IPS-18a (cell line): ENCODE results near the gene CD24.
"Not testable (repeated sequence)": the region's sequence is repeated elsewhere in the genome, so short reads cannot be mapped to it uniquely, and the experiment has no call there.

ENCODE experiments used
- H3K27ac ChIP-seq: one replicate; pipeline ENCODE4 v1.5.1; 2013; ENCODE audit warnings: low read length
- H3K27me3 ChIP-seq: one replicate; pipeline ENCODE4 v1.6.1; 2013; ENCODE audit warnings: mild to moderate bottlenecking, low read length; ENCODE audit not compliant: control insufficient read depth, insufficient read depth
- H3K36me3 ChIP-seq: one replicate; pipeline ENCODE4 v1.6.1; 2013; ENCODE audit warnings: low read depth, low read length; ENCODE audit not compliant: control insufficient read depth
- H3K4me1 ChIP-seq: one replicate; pipeline ENCODE4 v1.6.1; 2013; ENCODE audit warnings: low read depth, low read length; ENCODE audit not compliant: control insufficient read depth
- H3K4me3 ChIP-seq: one replicate; pipeline ENCODE4 v1.5.1; 2013; ENCODE audit warnings: low read length
- H3K9ac ChIP-seq: one replicate; pipeline ENCODE4 v1.6.1; 2013; ENCODE audit warnings: mild to moderate bottlenecking, low read length, moderate library complexity
- H3K9me3 ChIP-seq: one replicate; pipeline ENCODE4 v1.6.1; 2013; ENCODE audit warnings: low read depth, low read length; ENCODE audit not compliant: control insufficient read depth

The CD24 gene

GRCh38 chr6:106980926-106981325 is 6.4 kb upstream of the CD24 start:
- no peaks in the 10 kb centered on the region for H3K9me3 ChIP-seq
- no peak overlapping the region for H3K4me3 ChIP-seq
- H3K36me3 ChIP-seq = no peaks in the 10 kb centered on the region
- H3K27me3 ChIP-seq = no peaks in the 10 kb centered on the region
- H3K4me1 ChIP-seq = peaks cover 20% of the 10 kb centered on the region
- H3K27ac ChIP-seq = no peak overlapping the region
- H3K9ac ChIP-seq = no peak overlapping the region

GRCh38 chr6:106979435-106979884 is 4.9 kb upstream of the CD24 start:
- Histone ChIP-seq H3K4me1 (peaks cover 20% of the 10 kb centered on the region), H3K36me3 (no peaks in the 10 kb centered on the region), H3K27ac (peak overlapping the region; percentile 6), H3K9ac (no peak overlapping the region), H3K27me3 (no peaks in the 10 kb centered on the region), H3K4me3 (no peak overlapping the region), H3K9me3 (no peaks in the 10 kb centered on the region)

- Histone ChIP-seq H3K9me3 (no peaks in the 10 kb centered on the region), H3K27me3 (no peaks in the 10 kb centered on the region), H3K27ac (no peak overlapping the region), H3K36me3 (peaks cover 16% of the 10 kb centered on the region), H3K4me1 (peaks cover 20% of the 10 kb centered on the region), H3K4me3 (no peak overlapping the region), H3K9ac (no peak overlapping the region)
These were observed 2.7 kb upstream of the CD24 start for GRCh38 chr6:106977246-106977645.

- H3K27me3 ChIP-seq = no peaks in the 10 kb centered on the region
- peaks cover 24% of the 10 kb centered on the region for H3K36me3 ChIP-seq
- H3K4me1 ChIP-seq = peaks cover 20% of the 10 kb centered on the region
- peak overlapping the region; percentile 62 for H3K4me3 ChIP-seq
- H3K27ac ChIP-seq = peak overlapping the region; percentile 50
- peak overlapping the region; percentile 98 for H3K9ac ChIP-seq
- H3K9me3 ChIP-seq = no peaks in the 10 kb centered on the region
These were observed 1.7 kb upstream of the CD24 start for GRCh38 chr6:106976270-106976669.

- peaks cover 20% of the 10 kb centered on the region for H3K4me1 ChIP-seq
- peak overlapping the region; percentile 98 for H3K9ac ChIP-seq
- no peaks in the 10 kb centered on the region for H3K9me3 ChIP-seq
- no peaks in the 10 kb centered on the region for H3K27me3 ChIP-seq
- H3K36me3 ChIP-seq = peaks cover 28% of the 10 kb centered on the region
- peak overlapping the region; percentile 62 for H3K4me3 ChIP-seq
- peak overlapping the region; percentile 50 for H3K27ac ChIP-seq
These were observed 1.2 kb upstream of the CD24 start for GRCh38 chr6:106975738-106976064.

- H3K27ac ChIP-seq = peak overlapping the region; percentile 62
- peaks cover 17% of the 10 kb centered on the region for H3K4me1 ChIP-seq
- H3K27me3 ChIP-seq = no peaks in the 10 kb centered on the region
- no peaks in the 10 kb centered on the region for H3K9me3 ChIP-seq
- peak overlapping the region; percentile 98 for H3K9ac ChIP-seq
- peak overlapping the region; percentile 62 for H3K4me3 ChIP-seq
- H3K36me3 ChIP-seq = peaks cover 28% of the 10 kb centered on the region
These were observed 639 bp upstream of the CD24 start for GRCh38 chr6:106974999-106975737.

GRCh38 chr6:106973836-106974335 is 643 bp downstream of the CD24 start:
- peak overlapping the region; percentile 100 for H3K9ac ChIP-seq
- H3K4me3 ChIP-seq = peak overlapping the region; percentile 77
- peak overlapping the region; percentile 98 for H3K27ac ChIP-seq
- H3K36me3 ChIP-seq = peaks cover 30% of the 10 kb centered on the region
- peaks cover 7% of the 10 kb centered on the region for H3K4me1 ChIP-seq
- H3K27me3 ChIP-seq = no peaks in the 10 kb centered on the region
- H3K9me3 ChIP-seq = no peaks in the 10 kb centered on the region

GRCh38 chr6:106973018-106973835 is 1.3 kb downstream of the CD24 start:
- Histone ChIP-seq H3K9ac (peak overlapping the region; percentile 100), H3K27ac (peak overlapping the region; percentile 98), H3K4me3 (peak overlapping the region; percentile 77), H3K9me3 (no peaks in the 10 kb centered on the region), H3K4me1 (peaks cover 7% of the 10 kb centered on the region), H3K36me3 (peaks cover 31% of the 10 kb centered on the region), H3K27me3 (no peaks in the 10 kb centered on the region)

- H3K9me3 ChIP-seq = no peaks in the 10 kb centered on the region
- peaks cover 31% of the 10 kb centered on the region for H3K36me3 ChIP-seq
- peak overlapping the region; percentile 77 for H3K4me3 ChIP-seq
- H3K27me3 ChIP-seq = no peaks in the 10 kb centered on the region
- H3K4me1 ChIP-seq = peaks cover 7% of the 10 kb centered on the region
- peak overlapping the region; percentile 100 for H3K9ac ChIP-seq
- peak overlapping the region; percentile 98 for H3K27ac ChIP-seq
These were observed 2.0 kb downstream of the CD24 start for GRCh38 chr6:106972500-106972899.

GRCh38 chr6:106970769-106971168 is 3.8 kb downstream of the CD24 start:
- H3K27ac ChIP-seq, H3K27me3 ChIP-seq, H3K9ac ChIP-seq, H3K9me3 ChIP-seq, H3K4me1 ChIP-seq: not testable (repeated sequence)
- Histone ChIP-seq H3K36me3 (peaks cover 31% of the 10 kb centered on the region), H3K4me3 (peak overlapping the region; percentile 22)

- Histone ChIP-seq H3K4me3 (no peak overlapping the region), H3K27ac (no peak overlapping the region), H3K4me1 (no peaks in the 10 kb centered on the region), H3K27me3 (no peaks in the 10 kb centered on the region), H3K9me3 (no peaks in the 10 kb centered on the region), H3K36me3 (peaks cover 23% of the 10 kb centered on the region), H3K9ac (no peak overlapping the region)
These were observed 6.5 kb downstream of the CD24 start for GRCh38 chr6:106967936-106968555.
